ENCODE data around the gene SMPX.

- no peak for TF ChIP-seq CTCF (IDR thresholded peaks at IDR 0.05)
- TF ChIP-seq POLR2A (IDR thresholded peaks at IDR 0.05), result no peak
Observed at GRCh38 chrX:21749924-21750323, 8.0 kb downstream of the SMPX start.
